OCI-LY7 (cell line): Measurements from ENCODE around the gene ATG9B. TPM values are rescaled to one million over a fixed set of nuclear protein-coding genes. Genes with fewer than 3 reads are reported as not detected.

Source experiments
- BruUV-seq: library from RNA; stranded (reverse); fragments of 400-500 nt; replicated peaks from 2 replicates; lab custom pipeline; 2021; lab: Mats Ljungman, UMichigan
- CTCF ChIA-PET: fragments of 300-600 bp; sonication (Branson Sonifier 250); formaldehyde crosslinking; loops from one replicate; lab custom pipeline; 2022; ENCODE audit warnings: antibody characterized with exemption; ENCODE audit not compliant: unreplicated experiment; lab: Charles Lee
- POLR2A ChIA-PET: fragments of 300-600 bp; sonication (Branson Sonifier 250); formaldehyde crosslinking; loops from one replicate; lab custom pipeline; 2022; ENCODE audit warnings: antibody characterized with exemption; lab: Charles Lee
- DNase-seq: peaks from one replicate; pipeline ENCODE4 v3.0.0-alpha.2; 2015; ENCODE audit warnings: low spot score
- H2AFZ ChIP-seq: fragments of 200-600 bp; sonication (generic), shearing (Covaris generic); 2 replicates; pipeline ENCODE4 v1.6.1; 2014; ENCODE audit warnings: mild to moderate bottlenecking, antibody characterized with exemption, low read length, moderate library complexity
- H3K27ac ChIP-seq: fragments of 200-600 bp; sonication (generic); 2 replicates; pipeline ENCODE4 v1.5.1; 2014; ENCODE audit warnings: mixed run types, low read depth, mild to moderate bottlenecking, moderate library complexity, low read length, inconsistent platforms; ENCODE audit not compliant: poor library complexity, severe bottlenecking
- H3K36me3 ChIP-seq: fragments of 200-600 bp; sonication (generic); 2 replicates; pipeline ENCODE4 v1.6.1; 2014; ENCODE audit warnings: mild to moderate bottlenecking, antibody characterized with exemption, low read length, moderate library complexity, mixed read lengths; ENCODE audit not compliant: insufficient read depth
- H3K4me1 ChIP-seq: fragments of 200-600 bp; sonication (generic); 2 replicates; pipeline ENCODE4 v1.5.1; 2014; ENCODE audit warnings: mild to moderate bottlenecking, low read length; ENCODE audit not compliant: insufficient read depth, poor library complexity, severe bottlenecking
- H3K4me2 ChIP-seq: fragments of 200-600 bp; sonication (generic); 2 replicates; pipeline ENCODE4 v1.6.1; 2014; ENCODE audit warnings: mild to moderate bottlenecking, low read length
- H3K4me3 ChIP-seq: fragments of 200-600 bp; sonication (generic); 2 replicates; pipeline ENCODE4 v1.5.1; 2014; ENCODE audit warnings: mild to moderate bottlenecking, low read depth, low read length; ENCODE audit not compliant: poor library complexity, severe bottlenecking
- H3K79me2 ChIP-seq: fragments of 200-600 bp; sonication (generic); 2 replicates; pipeline ENCODE4 v1.6.1; 2016; ENCODE audit warnings: low read depth, mild to moderate bottlenecking, low read length, moderate library complexity, mixed read lengths; ENCODE audit not compliant: insufficient read depth
- H3K9me2 ChIP-seq: fragments of 200-600 bp; sonication (generic); 2 replicates; pipeline ENCODE4 v1.6.1; 2016; ENCODE audit warnings: mild to moderate bottlenecking, low read length, mixed read lengths; ENCODE audit not compliant: insufficient read depth
- H3K9me3 ChIP-seq: fragments of 200-600 bp; sonication (generic); 2 replicates; pipeline ENCODE4 v1.6.1; 2014; ENCODE audit warnings: mild to moderate bottlenecking, mixed run types, low read length, mixed read lengths
- H4K20me1 ChIP-seq: fragments of 200-600 bp; sonication (generic); 2 replicates; pipeline ENCODE4 v1.6.1; 2014; ENCODE audit warnings: mild to moderate bottlenecking, antibody characterized with exemption, low read length, moderate library complexity, mixed read lengths; ENCODE audit not compliant: insufficient read depth
- EZH2phosphoT487 ChIP-seq: fragments of 200-600 bp; sonication (generic); IDR thresholded peaks from 2 replicates; pipeline ENCODE4 v1.6.1; 2018; ENCODE audit warnings: low read depth, borderline replicate concordance, mild to moderate bottlenecking, mixed run types, antibody characterized with exemption, low read length, moderate library complexity, mixed read lengths
- intact Hi-C: fragments of 100-400 bp; cut with micrococcal nuclease; formaldehyde crosslinking; loops from one replicate; pipeline ENCODE4 v1.10.0; 2022; ENCODE audit not compliant: unreplicated experiment
- total RNA-seq, 2 experiments: library from RNA; depleted of rRNA in 1 of 2; stranded (reverse); fragments of >200 nt in 1 of 2; shearing (Covaris generic) in 1 of 2; gene quantifications; 2 replicates each; pipeline ENCODE4 v1.2.3, GENCODE V29; 2014 to 2022
- TF ChIP-seq, protein P1 (sequence below): fragments of 200-600 bp; sonication (generic); conservative IDR thresholded peaks from 2 replicates; pipeline ENCODE4 v1.5.1; 2014; ENCODE audit warnings: mild to moderate bottlenecking, antibody characterized with exemption, low read length, moderate library complexity, mixed read lengths

The ATG9B gene
- total RNA-seq, 2 experiments from 2014 or later = 0.97 to 1.1 TPM

GRCh38 chr7:151009327-151010036 lies 14.8 kb downstream of the ATG9B start:
- DNase-seq = no peak
- POLR2A ChIA-PET = interaction anchor here (0.6 kb wide), 1 partner anchor 17 kb away, joined by 3 read pairs; no protein-coding TSS in a partner anchor
- H4K20me1 ChIP-seq = no peaks in the 10 kb centered on the region
- no peaks in the 10 kb centered on the region for H3K36me3 ChIP-seq
- no peak overlapping the region for H3K4me3 ChIP-seq
- no peak overlapping the region for H3K27ac ChIP-seq
- no TSS peak for BruUV-seq
- no peak overlapping the region for H3K4me2 ChIP-seq
- no peaks in the 10 kb centered on the region for H3K79me2 ChIP-seq
- CTCF ChIA-PET = interaction anchor here (0.5 to 1.4 kb wide), 4 partner anchors 9 to 165 kb away, joined by 3 to 4 read pairs (median 3); no protein-coding TSS in a partner anchor
- peaks cover 7% of the 10 kb centered on the region for H3K4me1 ChIP-seq
- intact Hi-C loops = loop anchor here (5.0 kb wide), 1 partner anchor 47 kb away; no protein-coding TSS in a partner anchor
- H2AFZ ChIP-seq = no peak overlapping the region
- H3K9me2 ChIP-seq = no peaks in the 10 kb centered on the region
- TF ChIP-seq EZH2phosphoT487 = no peak
- TF ChIP-seq, protein P1, sequence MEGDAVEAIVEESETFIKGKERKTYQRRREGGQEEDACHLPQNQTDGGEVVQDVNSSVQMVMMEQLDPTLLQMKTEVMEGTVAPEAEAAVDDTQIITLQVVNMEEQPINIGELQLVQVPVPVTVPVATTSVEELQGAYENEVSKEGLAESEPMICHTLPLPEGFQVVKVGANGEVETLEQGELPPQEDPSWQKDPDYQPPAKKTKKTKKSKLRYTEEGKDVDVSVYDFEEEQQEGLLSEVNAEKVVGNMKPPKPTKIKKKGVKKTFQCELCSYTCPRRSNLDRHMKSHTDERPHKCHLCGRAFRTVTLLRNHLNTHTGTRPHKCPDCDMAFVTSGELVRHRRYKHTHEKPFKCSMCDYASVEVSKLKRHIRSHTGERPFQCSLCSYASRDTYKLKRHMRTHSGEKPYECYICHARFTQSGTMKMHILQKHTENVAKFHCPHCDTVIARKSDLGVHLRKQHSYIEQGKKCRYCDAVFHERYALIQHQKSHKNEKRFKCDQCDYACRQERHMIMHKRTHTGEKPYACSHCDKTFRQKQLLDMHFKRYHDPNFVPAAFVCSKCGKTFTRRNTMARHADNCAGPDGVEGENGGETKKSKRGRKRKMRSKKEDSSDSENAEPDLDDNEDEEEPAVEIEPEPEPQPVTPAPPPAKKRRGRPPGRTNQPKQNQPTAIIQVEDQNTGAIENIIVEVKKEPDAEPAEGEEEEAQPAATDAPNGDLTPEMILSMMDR = no peak
- no peaks in the 10 kb centered on the region for H3K9me3 ChIP-seq

DNA sequence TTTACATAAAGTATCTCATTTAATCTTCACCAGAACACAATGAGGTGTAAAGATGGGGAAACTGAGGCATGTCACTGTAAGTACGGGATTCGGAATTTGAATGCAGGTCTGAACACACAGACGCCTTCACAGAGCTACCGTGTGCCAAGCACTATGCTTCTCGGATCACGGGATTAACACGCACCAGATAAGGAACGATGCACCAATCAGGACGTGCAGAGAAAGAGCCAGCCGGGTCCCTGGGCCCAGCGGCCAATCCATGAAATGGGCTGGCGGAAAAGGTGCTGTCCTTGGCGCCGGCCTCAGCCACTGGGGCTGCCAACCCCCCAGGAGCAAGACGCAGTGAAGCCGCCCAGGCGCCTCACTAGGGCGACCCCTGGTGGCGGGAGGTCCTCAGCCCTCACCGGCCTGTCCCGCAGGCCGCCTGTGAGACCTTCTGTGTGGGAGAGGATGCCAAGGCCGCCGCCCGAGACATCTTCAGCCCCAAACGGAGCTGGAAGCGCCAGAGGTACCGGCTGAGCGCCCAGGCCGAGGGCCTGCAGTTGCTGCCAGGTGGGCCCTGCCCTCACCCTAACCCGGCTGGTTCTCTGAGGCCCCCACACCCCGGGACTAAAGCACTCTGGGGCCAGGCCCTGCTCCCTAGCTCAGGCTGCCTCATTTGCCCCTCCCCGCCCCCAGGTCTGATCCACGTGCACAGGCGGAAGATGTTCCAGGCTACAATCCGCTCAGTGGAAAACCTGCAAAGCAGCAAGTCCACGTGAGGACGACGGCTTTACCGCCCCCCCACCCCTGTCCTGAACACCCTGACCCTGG lies 15.6 kb downstream of the ATG9B start:
- BruUV-seq = no TSS peak
- intact Hi-C loops = loop anchor here (5.0 kb wide), 1 partner anchor 46 kb away; no protein-coding TSS in a partner anchor
- Histone ChIP-seq H3K4me1 (peaks cover 7% of the 10 kb centered on the region), H3K9me3 (no peaks in the 10 kb centered on the region), H3K4me2 (peak overlapping the region; percentile 48), H3K36me3 (no peaks in the 10 kb centered on the region), H2AFZ (peak overlapping the region; percentile 57; the same call in 1 of the 2 replicates), H3K4me3 (peak overlapping the region; percentile 42), H3K9me2 (no peaks in the 10 kb centered on the region), H3K79me2 (no peaks in the 10 kb centered on the region), H3K27ac (no peak overlapping the region), H4K20me1 (no peaks in the 10 kb centered on the region)
- ChIA-PET CTCF (interaction anchor here (0.5 to 1.4 kb wide), 4 partner anchors 9 to 164 kb away, joined by 3 to 4 read pairs (median 3); no protein-coding TSS in a partner anchor), POLR2A (interaction anchor here (1.1 kb wide), 1 partner anchor 35 kb away, joined by 3 read pairs; no protein-coding TSS in a partner anchor)
- TF ChIP-seq EZH2phosphoT487 = no peak
- TF ChIP-seq, protein P1 = peak; percentile 81
- peak; percentile 73 for DNase-seq
